Neural cell (in vitro differentiated cells): ENCODE measurements around the gene RIPOR1. TPM values are rescaled to one million over a fixed set of nuclear protein-coding genes. Genes with fewer than 3 reads are reported as not detected.
A peak's percentile ranks its signal among the peaks of the same experiment; 100 is the strongest.

Experiments
- H2AFZ ChIP-seq: fragments of 200-600, 300-800 bp; sonication (generic), shearing (Covaris generic); 2 replicates; pipeline ENCODE4 v1.6.0; 2014; ENCODE audit warnings: low read depth, mild to moderate bottlenecking, antibody characterized with exemption, low read length, moderate library complexity
- H3F3A ChIP-seq: fragments of 200-600 bp; shearing (Covaris generic); 2 replicates; pipeline ENCODE4 v1.6.1; 2016; ENCODE audit warnings: mild to moderate bottlenecking, moderate library complexity, mixed read lengths, antibody characterized with exemption, low read length; ENCODE audit not compliant: insufficient read depth, poor library complexity, severe bottlenecking
- H3K27ac ChIP-seq: fragments of 200-600, 300-800 bp; sonication (generic), shearing (Covaris generic); 2 replicates; pipeline ENCODE4 v1.5.1; 2014; ENCODE audit warnings: mild to moderate bottlenecking, low read length, moderate library complexity
- H3K27me3 ChIP-seq: fragments of 300-800, 200-600 bp; sonication (generic), shearing (Covaris generic); 2 replicates; pipeline ENCODE4 v1.6.0; 2014; ENCODE audit warnings: mild to moderate bottlenecking, low read depth, low read length, moderate library complexity; ENCODE audit not compliant: insufficient read depth
- H3K36me3 ChIP-seq: fragments of 300-800, 200-600 bp; sonication (generic), shearing (Covaris generic); 2 replicates; pipeline ENCODE4 v1.5.1; 2014; ENCODE audit warnings: mild to moderate bottlenecking, antibody characterized with exemption, low read length, moderate library complexity; ENCODE audit not compliant: insufficient read depth
- H3K4me2 ChIP-seq: fragments of 300-800, 200-600 bp; sonication (generic), shearing (Covaris generic); 2 replicates; pipeline ENCODE4 v1.6.0; 2014; ENCODE audit warnings: mild to moderate bottlenecking, low read length
- H3K4me3 ChIP-seq: fragments of 300-800, 200-600 bp; sonication (generic), shearing (Covaris generic); 2 replicates; pipeline ENCODE4 v1.5.1; 2014; ENCODE audit warnings: mild to moderate bottlenecking, low read length, moderate library complexity
- H3K79me2 ChIP-seq: fragments of 200-600 bp; shearing (Covaris generic); replicated peaks from 2 replicates; pipeline ENCODE4 v1.6.0; 2014; ENCODE audit warnings: mild to moderate bottlenecking, low read length, moderate library complexity; ENCODE audit not compliant: insufficient read depth
- H3K9ac ChIP-seq: fragments of 300-800, 200-600 bp; sonication (generic), shearing (Covaris generic); 2 replicates; pipeline ENCODE4 v1.6.1; 2016; ENCODE audit warnings: mild to moderate bottlenecking, low read length, mixed read lengths
- H3K9me2 ChIP-seq: fragments of 200-600 bp; shearing (Covaris generic); 2 replicates; pipeline ENCODE4 v1.6.1; 2016; ENCODE audit warnings: mild to moderate bottlenecking, low read length, mixed read lengths; ENCODE audit not compliant: insufficient read depth
- H3K9me3 ChIP-seq: fragments of 200-600, 300-800 bp; sonication (generic), shearing (Covaris generic); 2 replicates; pipeline ENCODE4 v1.6.1; 2016; ENCODE audit warnings: mild to moderate bottlenecking, mixed run types, low read length, moderate library complexity, mixed read lengths
- H4K20me1 ChIP-seq: fragments of 200-600 bp; shearing (Covaris generic); 2 replicates; pipeline ENCODE4 v1.6.1; 2016; ENCODE audit warnings: mild to moderate bottlenecking, mixed run types; ENCODE audit not compliant: insufficient read depth
- CTCF ChIP-seq: fragments of 450-650 bp; IDR thresholded peaks from 2 replicates; pipeline ENCODE4 v1.5.1; 2014; ENCODE audit warnings: antibody characterized with exemption, mild to moderate bottlenecking, moderate library complexity; ENCODE audit not compliant: poor library complexity, severe bottlenecking
- EP300 ChIP-seq: fragments of 450-650 bp; conservative IDR thresholded peaks from 2 replicates; pipeline ENCODE4 v1.6.1; 2014; ENCODE audit warnings: antibody characterized with exemption, mild to moderate bottlenecking, moderate library complexity; ENCODE audit not compliant: poor library complexity, severe bottlenecking
- EZH2 ChIP-seq: fragments of 200-600, 300-800 bp; shearing (Covaris generic), sonication (generic); IDR thresholded peaks from 2 replicates; pipeline ENCODE4 v1.6.1; 2014; ENCODE audit warnings: antibody characterized with exemption, low read length, borderline replicate concordance, mild to moderate bottlenecking; ENCODE audit not compliant: insufficient read depth, poor library complexity, severe bottlenecking
- MXI1 ChIP-seq: fragments of 450-650 bp; conservative IDR thresholded peaks from 2 replicates; pipeline ENCODE4 v1.6.1; 2014; ENCODE audit warnings: antibody characterized with exemption, mild to moderate bottlenecking; ENCODE audit not compliant: poor library complexity, severe bottlenecking
- POLR2AphosphoS5 ChIP-seq: IDR thresholded peaks from 2 replicates; pipeline ENCODE4 v1.6.1; 2012
- RAD21 ChIP-seq: fragments of 450-650 bp; conservative IDR thresholded peaks from 2 replicates; pipeline ENCODE4 v1.6.1; 2014; ENCODE audit warnings: antibody characterized with exemption, mild to moderate bottlenecking, moderate library complexity
- REST ChIP-seq: IDR thresholded peaks from 2 replicates; pipeline ENCODE4 v1.6.1; 2012; ENCODE audit warnings: borderline replicate concordance
- SMC3 ChIP-seq: fragments of 450-650 bp; conservative IDR thresholded peaks from 2 replicates; pipeline ENCODE4 v1.6.1; 2014; ENCODE audit warnings: antibody characterized with exemption, mild to moderate bottlenecking, moderate library complexity; ENCODE audit not compliant: poor library complexity
- TAF1 ChIP-seq: IDR thresholded peaks from 2 replicates; pipeline ENCODE4 v1.6.1; 2012; ENCODE audit warnings: low read depth
- polyA plus RNA-seq: library from polyadenylated mRNA; depleted of rRNA; stranded (reverse); fragments of >200 nt; gene quantifications from 2 replicates; pipeline ENCODE4 v1.2.3, GENCODE V29; 2014

Gene RIPOR1
- polyA plus RNA-seq, 1 donor from 2014 or later = 13.2 TPM

GRCh38 chr16:67545665-67546024, 17.0 kb downstream of the RIPOR1 start:
- Histone ChIP-seq H3K27me3 (no peaks in the 10 kb centered on the region), H4K20me1 (no peaks in the 10 kb centered on the region), H3K9ac (no peak overlapping the region), H3K27ac (no peak overlapping the region), H2AFZ (no peak overlapping the region), H3K4me2 (no peak overlapping the region), H3K9me3 (no peaks in the 10 kb centered on the region), H3K4me3 (no peak overlapping the region), H3K36me3 (peaks cover 6% of the 10 kb centered on the region), H3K79me2 (no peaks in the 10 kb centered on the region), H3F3A (no peaks in the 10 kb centered on the region), H3K9me2 (no peaks in the 10 kb centered on the region)
- TF ChIP-seq TAF1 (no peak), CTCF (no peak), RAD21 (no peak), SMC3 (no peak), POLR2AphosphoS5 (no peak)

- no peak overlapping the region for H3K27ac ChIP-seq
- H3K9ac ChIP-seq = no peak overlapping the region
- H3K27me3 ChIP-seq = no peaks in the 10 kb centered on the region
- no peak for TF ChIP-seq TAF1
- no peak for TF ChIP-seq RAD21
- no peak for TF ChIP-seq MXI1
- no peak for TF ChIP-seq EP300
- TF ChIP-seq POLR2AphosphoS5 = no peak
- no peak for TF ChIP-seq SMC3
- TF ChIP-seq EZH2 = no peak
- no peaks in the 10 kb centered on the region for H3F3A ChIP-seq
- H3K4me2 ChIP-seq = no peak overlapping the region
- H3K9me3 ChIP-seq = no peaks in the 10 kb centered on the region
- H3K9me2 ChIP-seq = no peaks in the 10 kb centered on the region
- H3K79me2 ChIP-seq = no peaks in the 10 kb centered on the region
- no peak overlapping the region for H2AFZ ChIP-seq
- peaks cover 6% of the 10 kb centered on the region for H3K36me3 ChIP-seq
- H4K20me1 ChIP-seq = no peaks in the 10 kb centered on the region
- no peak overlapping the region for H3K4me3 ChIP-seq
These were observed 17.5 kb downstream of the RIPOR1 start for GRCh38 chr16:67546091-67546501.

GRCh38 chr16:67546761-67547422, 18.3 kb downstream of the RIPOR1 start:
- no peaks in the 10 kb centered on the region for H3K9me3 ChIP-seq
- no peak overlapping the region for H3K9ac ChIP-seq
- no peak overlapping the region for H3K27ac ChIP-seq
- H3K27me3 ChIP-seq = no peaks in the 10 kb centered on the region
- no peak overlapping the region for H3K4me2 ChIP-seq
- H3K4me3 ChIP-seq = no peak overlapping the region
- H3K36me3 ChIP-seq = peaks cover 6% of the 10 kb centered on the region
- TF ChIP-seq TAF1 (no peak), RAD21 (peak; percentile 63), EZH2 (no peak), CTCF (peak; percentile 85), REST (no peak), SMC3 (peak; percentile 75), MXI1 (no peak), POLR2AphosphoS5 (no peak), EP300 (no peak)
- H2AFZ ChIP-seq = no peak overlapping the region
- H3K79me2 ChIP-seq = no peaks in the 10 kb centered on the region
- H3F3A ChIP-seq = no peaks in the 10 kb centered on the region
- H4K20me1 ChIP-seq = no peaks in the 10 kb centered on the region
- H3K9me2 ChIP-seq = no peaks in the 10 kb centered on the region
